Suppressor macrophage treated with lipopolysaccharide for 4 hours (primary cell): ENCODE data around the gene LGALS9.
A peak's percentile ranks its signal among the peaks of the same experiment; 100 is the strongest.

ENCODE experiments used
- DNase-seq: peaks from one replicate; pipeline ENCODE4 v3.0.0-alpha.2; 2020

The LGALS9 gene

DNA sequence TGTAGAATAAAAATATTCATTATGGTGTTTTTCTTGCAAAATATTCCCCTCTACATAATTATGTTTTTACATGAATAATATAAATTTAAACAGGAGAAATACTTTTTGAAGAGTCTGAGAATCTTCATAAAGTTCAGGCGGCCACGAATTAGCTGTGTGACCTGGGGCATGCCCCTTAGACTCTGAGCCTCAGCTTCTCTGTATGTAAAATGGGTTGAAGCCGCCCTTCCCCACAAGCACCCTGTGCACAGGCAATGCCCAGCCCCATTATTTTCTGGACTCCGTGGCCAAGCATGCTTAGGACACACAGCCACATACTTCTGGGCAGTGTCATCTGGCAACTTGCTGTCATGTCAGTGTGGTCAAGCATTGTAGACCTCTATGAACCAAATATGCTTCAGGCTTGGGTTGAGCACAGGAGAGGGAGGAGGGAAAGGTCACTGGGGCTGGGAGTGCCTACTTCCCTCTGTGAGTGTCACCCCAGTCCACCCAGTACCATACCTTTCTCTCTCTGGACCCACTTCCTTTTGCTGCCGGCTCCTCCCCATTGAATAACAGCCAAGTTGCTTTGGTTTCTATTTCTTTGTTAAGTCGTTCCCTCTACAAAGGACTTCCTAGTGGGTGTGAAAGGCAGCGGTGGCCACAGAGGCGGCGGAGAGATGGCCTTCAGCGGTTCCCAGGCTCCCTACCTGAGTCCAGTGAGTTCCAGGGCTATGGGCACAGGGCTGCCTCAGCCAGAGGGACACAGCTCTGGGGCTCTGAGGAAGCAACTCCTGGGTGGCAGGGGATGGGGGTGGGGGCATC lies at the start of gene LGALS9:
TSS of gene LGALS9 (plus strand) at position 582 of the 804 bp plus-strand sequence. CDS start at position 660, 78 bp downstream.
- peak; percentile 88 for DNase-seq

GRCh38 chr17:27582696-27583095 lies 48.3 kb upstream of the LGALS9 start:
- DNase-seq = no peak

GRCh38 chr17:27585153-27585681 lies 45.8 kb upstream of the LGALS9 start:
- no peak for DNase-seq

GRCh38 chr17:27585792-27586191 lies 45.2 kb upstream of the LGALS9 start:
- DNase-seq = no peak

DNA sequence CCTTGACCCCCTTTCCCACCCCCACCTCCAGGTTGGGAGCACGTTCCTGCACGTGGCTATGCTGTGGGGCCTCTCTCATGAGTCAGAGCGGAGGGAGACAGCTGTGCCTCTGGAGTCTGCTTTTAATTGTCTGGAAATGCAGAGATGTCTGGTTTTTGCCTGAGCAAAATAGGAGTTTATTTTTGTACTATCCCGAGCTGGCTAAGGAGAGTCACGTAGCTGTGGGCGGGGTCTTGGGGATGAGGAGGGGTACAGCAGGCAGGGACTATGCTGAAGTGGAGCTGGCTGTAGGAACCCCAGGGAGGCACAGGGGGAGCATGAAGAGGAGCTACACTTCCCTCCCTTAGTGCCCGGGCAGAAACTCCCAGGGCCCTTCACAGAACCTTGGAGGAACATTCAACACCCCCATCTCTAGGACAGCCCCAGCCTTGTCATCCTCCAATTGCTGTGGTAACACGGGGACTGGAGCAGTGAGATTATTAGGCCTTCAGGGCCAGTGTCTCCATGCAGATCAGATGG lies 44.7 kb upstream of the LGALS9 start:
- DNase-seq = no peak

DNA sequence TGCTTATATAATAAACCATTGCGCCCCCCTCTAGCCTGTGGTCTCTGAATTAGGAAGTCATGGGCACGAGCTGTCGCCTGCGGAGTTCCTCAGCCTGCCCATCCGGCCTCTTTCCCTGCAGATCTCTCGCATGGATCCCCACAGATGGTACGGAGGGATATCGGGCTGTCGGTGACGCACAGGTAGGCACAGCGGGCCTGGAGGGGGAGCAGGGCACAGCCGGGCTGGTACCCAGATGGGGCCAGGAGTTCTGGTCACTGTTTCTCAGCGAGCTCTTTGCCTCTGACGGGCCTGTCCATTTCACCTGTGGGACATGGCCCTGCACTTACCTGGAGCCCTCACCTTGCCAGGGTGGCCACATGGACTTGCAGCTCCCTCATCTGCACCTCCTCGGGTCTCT lies 42.6 kb upstream of the LGALS9 start:
- no peak for DNase-seq

DNA sequence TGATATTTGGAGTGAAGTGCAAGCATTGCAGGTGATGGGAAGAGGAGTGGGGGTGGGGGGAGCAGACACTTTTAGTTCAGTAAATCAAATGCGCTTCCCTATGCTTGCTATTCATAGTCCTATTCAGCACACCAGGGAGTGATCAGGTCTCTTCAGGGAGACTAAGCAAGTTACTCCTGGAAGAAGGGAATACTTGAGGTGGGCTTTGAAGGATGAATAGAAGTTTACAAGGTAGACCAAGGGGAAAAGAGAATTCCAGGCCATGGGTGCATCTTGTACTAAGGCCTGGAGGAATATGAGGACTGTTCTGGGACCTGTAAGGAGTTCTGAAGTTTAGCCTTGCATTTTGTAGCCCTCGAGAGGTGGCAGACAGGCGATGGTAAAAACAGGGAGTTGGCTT lies 40.1 kb upstream of the LGALS9 start:
- DNase-seq = no peak

DNA sequence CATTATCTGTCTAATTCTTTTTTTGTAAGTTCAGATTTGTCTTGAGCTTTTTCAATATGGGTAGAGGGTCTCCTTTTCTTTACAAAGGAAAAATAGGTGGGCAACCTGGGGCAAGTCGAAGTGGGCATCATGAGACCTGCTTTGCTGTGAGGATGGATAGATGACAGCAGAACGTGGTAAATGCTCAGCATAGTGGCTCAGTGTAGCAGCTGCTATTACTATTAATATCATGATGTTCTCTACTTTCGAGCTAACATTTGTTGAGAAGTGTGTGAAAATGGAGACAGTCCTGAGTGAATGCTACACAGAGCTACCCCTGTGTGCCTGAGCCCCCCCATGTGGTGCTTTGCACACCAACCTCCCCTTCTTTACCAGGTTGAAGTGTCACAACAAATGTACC lies 39.0 kb upstream of the LGALS9 start:
- no peak for DNase-seq

DNA sequence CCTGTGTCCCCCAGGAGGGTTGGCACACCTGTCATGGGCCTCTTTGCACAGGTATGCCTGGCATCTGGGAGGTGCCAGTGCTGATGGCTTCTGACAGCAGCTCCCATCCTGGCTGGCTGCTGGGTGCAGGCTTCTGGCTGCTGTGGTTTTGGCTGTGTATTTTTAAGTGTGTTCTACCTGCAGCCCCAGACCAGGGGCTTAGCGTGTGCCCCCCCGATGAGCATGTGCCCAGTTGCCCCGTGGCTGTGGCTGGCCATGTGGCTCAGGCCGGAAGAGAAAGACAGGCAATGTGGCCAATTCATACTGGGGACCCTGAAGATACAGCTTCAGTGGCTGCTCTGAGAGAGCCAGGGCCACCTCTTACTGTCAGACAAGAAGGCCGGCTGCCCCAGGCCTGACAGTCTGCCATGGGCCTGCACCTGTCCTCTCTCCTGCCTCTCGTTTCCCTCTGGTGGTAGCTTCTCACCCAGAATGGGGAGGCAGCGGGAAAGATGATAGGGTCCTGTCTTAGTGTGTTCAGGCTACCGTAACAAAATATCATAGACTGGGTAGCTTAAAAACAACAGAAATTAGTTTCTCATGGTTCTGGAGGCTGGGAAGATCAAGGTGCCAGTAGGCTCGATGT lies 37.6 kb upstream of the LGALS9 start:
- no peak for DNase-seq

GRCh38 chr17:27593857-27594255 lies 37.1 kb upstream of the LGALS9 start:
- DNase-seq = no peak

GRCh38 chr17:27595208-27595607 lies 35.8 kb upstream of the LGALS9 start:
- no peak for DNase-seq

GRCh38 chr17:27596096-27596495 lies 34.9 kb upstream of the LGALS9 start:
- DNase-seq = no peak

GRCh38 chr17:27596566-27597187 lies 34.3 kb upstream of the LGALS9 start:
- no peak for DNase-seq

DNA sequence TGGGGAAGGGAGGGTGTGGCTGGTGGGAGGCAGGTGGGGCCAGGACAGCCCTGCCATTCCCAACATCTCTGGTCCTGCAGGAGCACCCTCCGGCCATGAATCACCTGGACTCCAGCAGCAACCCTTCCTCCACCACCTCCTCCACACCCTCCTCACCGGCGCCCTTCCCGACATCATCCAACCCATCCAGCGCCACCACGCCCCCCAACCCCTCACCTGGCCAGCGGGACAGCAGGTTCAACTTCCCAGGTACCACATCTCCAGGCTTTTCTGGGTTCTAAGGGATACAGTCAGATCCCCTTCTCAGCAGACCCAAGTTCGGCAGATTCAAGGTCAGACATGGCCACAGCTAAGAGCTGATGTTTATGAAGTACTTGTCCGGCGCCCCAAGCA lies 33.8 kb upstream of the LGALS9 start:
- DNase-seq = no peak

GRCh38 chr17:27597783-27598320 lies 33.1 kb upstream of the LGALS9 start:
- DNase-seq = no peak

- no peak for DNase-seq
These were observed 32.5 kb upstream of the LGALS9 start for GRCh38 chr17:27598337-27599050.

- no peak for DNase-seq
These were observed 30.5 kb upstream of the LGALS9 start for GRCh38 chr17:27600471-27600870.

DNA sequence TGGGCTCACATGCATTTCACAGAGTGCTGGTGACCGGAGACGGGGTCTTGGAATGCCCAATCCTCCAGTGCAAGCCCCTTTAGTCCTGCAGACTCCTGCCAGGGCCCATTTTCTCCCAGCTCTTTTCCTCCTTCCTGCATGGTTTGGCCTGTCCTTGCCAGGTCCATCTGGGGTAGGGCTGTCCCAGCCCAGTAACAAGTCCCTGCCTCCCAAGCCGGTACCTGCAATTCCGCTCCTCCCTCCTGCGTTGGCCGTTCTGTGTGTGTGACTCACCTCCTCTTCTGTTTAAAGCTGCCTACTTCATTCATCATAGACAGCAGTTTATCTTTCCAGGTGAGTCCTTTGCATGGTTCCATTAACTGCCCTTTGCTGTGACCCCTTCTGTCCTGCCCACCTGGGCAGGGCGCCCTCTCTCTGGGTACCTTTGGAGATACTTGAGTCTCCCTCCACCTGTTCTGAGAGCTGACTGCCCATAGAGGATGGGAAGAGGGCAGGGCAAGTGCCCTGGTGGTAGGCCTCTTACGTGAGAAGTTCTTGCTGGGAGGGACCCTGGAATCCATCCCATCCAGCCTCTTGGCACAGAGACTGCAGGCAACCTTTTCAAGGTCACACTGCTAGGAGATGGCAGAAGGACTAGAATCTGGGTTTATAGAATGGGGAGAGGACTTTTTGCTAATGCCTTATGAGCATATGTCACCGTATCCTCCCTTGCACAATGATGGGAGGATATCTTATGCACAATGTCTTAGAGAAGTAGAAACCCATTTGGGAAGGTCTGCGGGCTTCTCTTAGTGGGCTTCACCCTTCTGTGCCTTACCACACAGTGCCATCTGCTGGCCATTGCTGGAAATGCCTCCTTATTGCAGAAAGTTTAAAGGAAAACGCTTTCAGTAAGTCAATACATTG lies 29.7 kb upstream of the LGALS9 start:
- peak; percentile 87 for DNase-seq

DNA sequence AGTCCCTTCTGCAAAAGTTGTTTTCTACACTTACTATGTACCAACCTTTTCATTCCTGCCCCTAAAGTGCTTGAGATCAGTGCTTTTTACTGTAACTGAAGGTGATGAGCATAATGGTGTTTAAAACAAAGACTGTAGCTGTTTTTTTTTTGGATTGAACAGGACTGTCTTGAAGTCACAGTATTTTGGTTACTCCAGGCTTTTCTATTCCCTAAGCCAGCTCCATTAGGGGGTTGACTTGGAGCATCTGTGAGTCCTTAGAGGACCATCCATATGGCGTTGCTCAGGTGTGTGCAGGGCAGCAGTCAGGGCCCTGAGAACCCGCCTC lies 29.0 kb upstream of the LGALS9 start:
- no peak for DNase-seq

GRCh38 chr17:27602721-27603420 lies 28.1 kb upstream of the LGALS9 start:
- DNase-seq = peak; percentile 80

DNA sequence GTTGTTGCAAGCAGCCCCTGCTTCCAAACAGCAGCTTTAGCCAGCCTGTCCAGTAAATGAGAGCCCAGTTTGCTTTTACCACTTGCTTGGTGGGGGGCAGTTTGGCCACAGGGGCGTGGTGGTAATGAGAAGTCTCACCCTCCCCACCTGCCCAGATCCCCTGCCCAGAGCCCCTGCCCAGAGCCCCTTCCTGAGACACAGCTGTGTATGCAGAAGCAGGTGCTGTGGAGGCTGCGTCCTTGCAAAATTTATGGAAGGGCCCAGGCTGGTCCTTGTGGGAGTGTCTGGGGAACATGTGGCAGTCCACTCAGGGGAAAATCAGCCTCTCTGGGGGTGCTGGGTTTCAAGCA lies 27.6 kb upstream of the LGALS9 start:
- no peak for DNase-seq
